A673 (cell line): Measurements from ENCODE around the gene PUS10.

Experiments
- CTCF ChIP-seq: fragments of 300-800, 200-600 bp; sonication (generic); conservative IDR thresholded peaks from 2 replicates; pipeline ENCODE4 v1.5.1; 2017; ENCODE audit warnings: low read depth, mild to moderate bottlenecking, antibody characterized with exemption, low read length, moderate library complexity, mixed read lengths
- EZH2 ChIP-seq: fragments of 200-600 bp; sonication (generic); IDR thresholded peaks from 2 replicates; pipeline ENCODE4 v1.6.1; 2017; ENCODE audit warnings: borderline replicate concordance, low read depth, mild to moderate bottlenecking, mixed read lengths, antibody characterized with exemption, low read length; ENCODE audit not compliant: poor library complexity, severe bottlenecking

GRCh38 chr2:61021228-61021660, 3.2 kb upstream of the PUS10 start:
- TF ChIP-seq EZH2 (no peak), CTCF (no peak)
